ENCODE measurements around the gene TYW1B. TPM values are rescaled to one million over a fixed set of nuclear protein-coding genes. Genes with fewer than 3 reads are reported as not detected.
"Not testable (repeated sequence)": the region's sequence is repeated elsewhere in the genome, so short reads cannot be mapped to it uniquely, and the experiment has no call there.

The TYW1B gene
- total RNA-seq, 2 donors from 2014 or later = 2.1 to 2.8 TPM

DNA sequence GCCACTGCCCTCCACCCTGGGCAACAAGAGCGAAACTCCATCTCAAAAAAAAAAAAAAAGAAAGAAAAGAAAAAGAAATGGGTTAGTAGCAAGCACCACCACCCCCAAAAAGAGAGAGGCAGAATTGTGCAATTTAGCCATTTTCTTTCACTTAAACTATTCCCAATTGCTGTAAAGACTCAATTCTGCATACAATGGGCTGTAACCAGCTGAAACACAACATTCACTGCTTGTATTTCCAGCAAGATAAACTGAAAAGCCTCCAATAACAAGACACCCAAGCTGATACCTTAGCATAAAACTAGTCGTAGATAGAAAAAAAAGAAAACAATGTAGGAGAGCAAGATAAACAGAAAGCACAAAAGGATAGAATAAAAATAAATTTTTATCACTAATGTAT, 84.2 kb downstream of the TYW1B start:
- not testable (repeated sequence) for DNase-seq (ENCODE audit: low spot score in 2 of 2); ATAC-seq; H3K27ac Mint-ChIP-seq
- peaks cover 7 to 14% of the 10 kb centered on the region in 2 donors for H3K9me3 Mint-ChIP-seq
- peaks cover 20 to 37% of the 10 kb centered on the region in 2 donors for H3K36me3 Mint-ChIP-seq

DNA sequence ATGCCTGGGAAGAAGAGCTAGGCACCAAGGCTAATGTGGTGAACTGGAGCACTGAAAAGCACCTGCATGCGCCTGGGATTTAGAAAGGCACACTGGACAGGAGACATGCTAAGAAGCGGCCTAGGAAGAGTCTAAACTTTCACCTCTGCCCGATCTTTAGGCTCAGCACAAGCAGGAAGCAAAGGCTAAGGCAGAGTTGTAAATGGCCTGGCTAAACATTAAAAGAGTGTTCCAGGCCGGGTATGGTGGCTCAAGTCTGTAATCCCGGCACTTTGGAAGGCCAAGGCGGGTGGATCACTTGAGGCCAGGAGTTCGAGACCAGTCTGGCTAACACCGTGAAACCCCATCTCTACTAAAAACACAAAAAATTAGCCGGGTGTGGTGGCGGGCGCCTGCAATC, 88.3 kb downstream of the TYW1B start:
- H3K27ac Mint-ChIP-seq; DNase-seq (ENCODE audit: low spot score in 2 of 2); ATAC-seq: not testable (repeated sequence)
- H3K9me3 Mint-ChIP-seq = peaks cover 7 to 24% of the 10 kb centered on the region in 2 donors
- H3K36me3 Mint-ChIP-seq = peaks cover 38 to 60% of the 10 kb centered on the region in 2 donors

DNA sequence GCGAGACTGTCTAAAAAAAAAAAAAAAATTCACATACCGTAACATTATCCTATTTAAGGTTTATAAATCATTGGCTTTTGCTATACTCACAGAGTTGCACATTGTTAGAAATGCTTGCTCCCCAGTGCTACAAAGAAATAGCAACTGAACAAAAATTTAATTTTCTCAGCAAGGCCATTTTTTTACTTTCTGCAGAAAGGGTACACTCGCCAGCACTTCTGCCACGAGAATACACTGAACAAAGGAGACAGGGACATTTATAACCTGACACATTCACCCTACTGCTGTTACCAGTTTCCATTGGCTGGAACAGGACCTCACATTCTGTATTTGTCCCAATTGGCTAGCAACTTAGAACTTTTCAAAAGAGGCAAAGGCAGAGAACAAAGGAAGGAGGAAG, 92.1 kb downstream of the TYW1B start:
- ATAC-seq; DNase-seq (ENCODE audit: low spot score in 2 of 2); H3K27ac Mint-ChIP-seq: not testable (repeated sequence)
- peaks cover 14 to 35% of the 10 kb centered on the region in 2 donors for H3K9me3 Mint-ChIP-seq
- peaks cover 51 to 58% of the 10 kb centered on the region in 2 donors for H3K36me3 Mint-ChIP-seq

DNA sequence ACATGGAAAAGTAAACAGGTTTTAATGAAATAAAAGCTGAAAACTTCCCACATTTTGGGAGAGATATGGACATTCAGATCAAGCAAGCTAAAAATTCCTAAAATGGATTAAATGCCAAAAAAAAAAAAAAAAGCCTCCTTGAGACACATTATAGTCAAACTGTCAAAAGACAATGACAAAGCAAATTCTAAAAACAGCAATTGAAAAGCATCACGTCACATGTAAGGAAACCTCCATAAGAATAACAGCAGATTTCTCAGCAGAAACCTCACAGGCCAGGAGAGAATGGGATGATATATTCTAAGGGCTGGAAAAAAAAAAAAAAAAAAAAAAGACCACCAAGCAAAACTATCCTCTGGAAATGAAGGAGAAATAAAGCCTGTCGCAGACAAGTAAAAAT, 97.2 kb downstream of the TYW1B start:
- not testable (repeated sequence) for H3K27ac Mint-ChIP-seq; ATAC-seq; DNase-seq (ENCODE audit: low spot score in 2 of 2)
- Mint-ChIP-seq H3K36me3 (peaks cover 55 to 62% of the 10 kb centered on the region in 2 donors), H3K9me3 (peaks cover 17 to 33% of the 10 kb centered on the region in 2 donors)

DNA sequence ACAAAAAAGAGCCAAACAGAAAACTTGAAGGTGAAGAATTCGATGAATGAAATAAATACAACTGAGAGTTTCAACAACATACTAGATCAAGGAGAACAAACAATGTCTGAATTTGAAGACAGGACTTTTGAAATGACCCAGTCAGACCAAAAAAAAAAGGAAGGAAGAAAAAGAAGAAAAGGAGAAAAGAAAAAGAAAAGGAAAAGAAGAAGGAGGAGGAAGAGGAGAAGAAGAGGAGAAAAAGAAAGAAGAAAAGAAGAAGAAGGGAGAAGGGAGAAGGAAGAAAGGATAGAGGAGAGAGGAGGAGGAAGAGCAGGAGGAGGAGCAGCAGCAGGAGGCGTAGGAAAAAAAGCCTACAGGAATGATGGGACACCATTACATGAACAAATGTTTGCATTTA, 97.6 kb downstream of the TYW1B start:
- not testable (repeated sequence) for DNase-seq (ENCODE audit: low spot score in 2 of 2); ATAC-seq
- H3K9me3 Mint-ChIP-seq = peaks cover 17 to 33% of the 10 kb centered on the region in 2 donors
- H3K36me3 Mint-ChIP-seq = peaks cover 55 to 64% of the 10 kb centered on the region in 2 donors
- peak overlapping the region in 1 of 2 donors; percentile 40 for H3K27ac Mint-ChIP-seq

DNA sequence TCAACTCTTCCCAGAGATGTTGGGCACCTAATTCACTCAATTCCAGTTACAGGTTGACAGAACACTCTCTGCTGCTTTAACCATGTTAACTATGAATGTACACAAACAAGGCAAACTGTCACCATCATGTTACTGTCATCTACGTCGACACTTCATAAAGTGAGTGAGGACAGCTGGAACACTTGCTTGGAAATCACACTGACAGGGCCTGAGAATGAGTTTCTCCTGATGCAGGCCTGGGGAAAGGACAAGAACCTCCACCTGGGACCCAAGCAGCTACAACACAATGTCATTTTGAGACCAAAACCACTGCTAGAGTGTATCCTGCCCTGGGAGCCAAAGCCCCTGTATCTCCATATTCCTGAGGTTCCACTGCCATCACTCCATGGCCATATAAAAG, 98.9 kb downstream of the TYW1B start:
- not testable (repeated sequence) for ATAC-seq; DNase-seq (ENCODE audit: low spot score in 2 of 2); H3K27ac Mint-ChIP-seq
- H3K9me3 Mint-ChIP-seq = peaks cover 14 to 28% of the 10 kb centered on the region in 2 donors
- H3K36me3 Mint-ChIP-seq = peaks cover 43 to 53% of the 10 kb centered on the region in 2 donors

DNA sequence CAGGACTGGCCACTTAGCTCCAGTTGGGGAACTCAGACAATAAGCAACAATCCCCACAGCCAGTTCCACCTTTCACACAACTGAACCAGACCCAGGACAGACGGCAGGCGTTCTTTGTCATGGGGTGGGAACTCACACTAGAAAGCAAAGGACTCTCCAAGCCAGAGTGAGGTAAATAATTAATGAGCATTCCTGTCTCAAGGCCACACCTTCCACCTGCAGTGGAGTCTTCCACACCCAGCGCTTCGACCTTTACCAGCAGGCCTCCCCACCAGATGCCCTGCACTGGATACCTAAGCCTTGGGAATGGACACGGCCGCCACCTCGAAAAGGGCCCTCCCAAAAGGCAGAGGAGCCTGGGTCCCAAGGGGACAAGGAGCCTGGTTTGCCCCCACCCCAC, 105.3 kb downstream of the TYW1B start:
- not testable (repeated sequence) for H3K27ac Mint-ChIP-seq; ATAC-seq; DNase-seq (ENCODE audit: low spot score in 2 of 2); H3K9me3 Mint-ChIP-seq
- peaks cover 15 to 21% of the 10 kb centered on the region in 2 donors for H3K36me3 Mint-ChIP-seq

DNA sequence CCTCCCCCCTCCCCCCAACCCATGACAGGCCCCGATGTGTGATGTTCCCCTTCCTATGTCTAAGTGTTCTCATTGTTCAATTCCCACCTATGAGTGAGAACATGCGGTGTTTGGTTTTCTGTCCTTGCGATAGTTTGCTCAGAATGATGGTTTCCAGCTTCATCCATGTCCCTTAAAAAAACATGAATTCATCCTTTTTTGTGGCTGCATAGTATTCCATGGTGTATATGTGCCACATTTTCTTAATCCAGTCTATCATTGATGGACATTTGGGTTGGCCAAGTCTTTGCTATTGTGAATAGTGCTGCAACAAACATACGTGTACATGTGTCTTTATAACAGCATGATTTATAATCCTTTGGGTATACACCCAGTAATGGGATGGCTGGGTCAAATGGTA, 107.1 kb downstream of the TYW1B start:
- H3K9me3 Mint-ChIP-seq; ATAC-seq; DNase-seq (ENCODE audit: low spot score in 2 of 2): not testable (repeated sequence)

DNA sequence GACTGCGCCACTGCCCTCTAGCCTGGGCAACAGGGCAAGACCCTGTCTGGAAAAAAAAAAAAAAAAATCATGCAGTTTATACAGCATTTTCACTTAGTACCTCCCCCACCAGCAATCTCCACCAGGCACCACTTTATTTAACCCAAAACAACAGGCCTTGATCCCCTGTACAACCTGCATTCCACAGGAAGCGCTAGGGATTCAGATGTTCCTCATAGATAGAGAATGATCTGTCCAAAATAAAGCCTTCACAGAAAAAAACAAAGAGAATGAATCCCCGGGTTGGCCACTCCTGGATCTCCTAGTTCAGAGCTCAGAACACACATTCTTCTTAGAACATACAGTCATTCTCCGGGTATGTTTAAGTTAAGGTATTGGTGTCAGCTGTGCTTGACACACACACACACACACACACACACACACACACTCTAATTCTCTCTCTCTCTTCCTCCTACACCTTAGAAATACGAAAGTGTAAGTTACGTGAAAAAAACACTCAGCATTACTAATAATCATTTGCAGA, 110.7 kb downstream of the TYW1B start:
- H3K9me3 Mint-ChIP-seq; ATAC-seq; H3K27ac Mint-ChIP-seq; DNase-seq (ENCODE audit: low spot score in 2 of 2): not testable (repeated sequence)
- H3K36me3 Mint-ChIP-seq = peaks cover 15 to 21% of the 10 kb centered on the region in 2 donors

More for the DNA sequence above, 107.1 kb downstream of the TYW1B start:
- not testable (repeated sequence) for H3K27ac Mint-ChIP-seq
- peaks cover 13 to 15% of the 10 kb centered on the region in 2 donors for H3K36me3 Mint-ChIP-seq

DNA sequence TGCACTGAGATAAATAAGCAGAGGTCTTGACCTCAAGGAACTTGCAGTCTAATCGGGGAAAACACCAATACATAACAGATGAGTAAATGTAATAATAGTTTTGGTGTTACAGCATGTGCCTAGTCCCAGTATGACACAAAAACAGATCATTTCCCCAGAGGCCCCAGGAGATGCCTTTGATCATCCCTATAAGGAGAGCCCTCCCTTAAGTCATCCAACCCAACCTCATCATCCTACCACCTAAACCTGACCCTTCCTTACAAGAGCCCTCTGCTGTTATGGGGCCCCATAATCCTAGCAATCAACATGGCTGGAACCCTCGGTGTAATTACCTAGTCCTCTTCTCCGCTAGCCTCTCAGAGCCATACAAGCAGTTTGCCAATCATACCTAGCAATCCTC, 116.1 kb downstream of the TYW1B start:
- peaks cover 30 to 46% of the 10 kb centered on the region in 2 donors for H3K36me3 Mint-ChIP-seq
- ATAC-seq = peak; percentile 61 to 86

DNA sequence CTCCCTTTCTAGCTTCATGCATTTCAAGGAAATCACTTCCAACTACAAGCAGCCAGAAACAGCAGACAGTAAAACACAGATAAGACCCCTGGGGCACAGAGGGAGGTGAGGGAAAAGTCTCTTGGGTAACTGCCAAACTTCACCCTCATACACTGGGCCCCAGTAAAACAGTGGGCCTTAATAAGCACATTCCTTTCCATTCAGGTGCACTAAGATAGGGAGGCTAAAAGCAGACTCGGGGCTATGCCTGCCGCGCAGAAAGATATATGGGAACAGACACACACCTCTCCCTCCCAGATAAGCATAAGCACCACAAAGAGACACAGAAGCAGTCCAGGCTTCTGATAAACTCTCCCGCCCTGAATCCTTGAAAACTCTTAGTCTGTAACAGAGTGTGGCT, 117.0 kb downstream of the TYW1B start:
- no peak for ATAC-seq

More for the DNA sequence above, 116.1 kb downstream of the TYW1B start:
- DNase-seq (ENCODE audit: low spot score in 2 of 2); H3K27ac Mint-ChIP-seq: not testable (repeated sequence)
- H3K9me3 Mint-ChIP-seq = peaks cover 3 to 11% of the 10 kb centered on the region in 2 donors

DNA sequence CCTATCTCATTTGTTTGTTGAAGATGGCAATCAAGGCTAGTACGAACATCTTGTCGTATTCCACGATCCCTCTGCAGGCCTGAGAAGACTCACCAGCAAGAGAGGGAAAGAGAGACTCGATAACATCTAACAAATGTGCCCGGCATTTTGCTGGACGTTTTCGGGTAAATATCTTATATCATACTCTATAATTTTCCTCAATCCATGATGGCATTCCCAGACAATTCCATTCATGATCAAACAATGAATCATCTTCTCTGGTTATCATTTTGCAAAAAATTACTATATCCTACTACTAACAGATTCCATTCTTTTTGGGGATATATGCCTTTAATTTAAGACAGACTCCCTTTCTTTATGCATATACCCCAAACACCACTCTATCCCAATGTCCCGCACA, 118.1 kb downstream of the TYW1B start:
- H3K27ac Mint-ChIP-seq = no peak overlapping the region
- ATAC-seq = no peak
- H3K36me3 Mint-ChIP-seq = peaks cover 30 to 46% of the 10 kb centered on the region in 2 donors
- H3K9me3 Mint-ChIP-seq = peaks cover 3 to 11% of the 10 kb centered on the region in 2 donors
- no peak for DNase-seq (ENCODE audit: low spot score in 2 of 2)

More for the DNA sequence above, 117.0 kb downstream of the TYW1B start:
- Mint-ChIP-seq H3K36me3 (peaks cover 30 to 46% of the 10 kb centered on the region in 2 donors), H3K9me3 (peaks cover 3 to 11% of the 10 kb centered on the region in 2 donors), H3K27ac (no peak overlapping the region)
- DNase-seq (ENCODE audit: low spot score in 2 of 2) = no peak

DNA sequence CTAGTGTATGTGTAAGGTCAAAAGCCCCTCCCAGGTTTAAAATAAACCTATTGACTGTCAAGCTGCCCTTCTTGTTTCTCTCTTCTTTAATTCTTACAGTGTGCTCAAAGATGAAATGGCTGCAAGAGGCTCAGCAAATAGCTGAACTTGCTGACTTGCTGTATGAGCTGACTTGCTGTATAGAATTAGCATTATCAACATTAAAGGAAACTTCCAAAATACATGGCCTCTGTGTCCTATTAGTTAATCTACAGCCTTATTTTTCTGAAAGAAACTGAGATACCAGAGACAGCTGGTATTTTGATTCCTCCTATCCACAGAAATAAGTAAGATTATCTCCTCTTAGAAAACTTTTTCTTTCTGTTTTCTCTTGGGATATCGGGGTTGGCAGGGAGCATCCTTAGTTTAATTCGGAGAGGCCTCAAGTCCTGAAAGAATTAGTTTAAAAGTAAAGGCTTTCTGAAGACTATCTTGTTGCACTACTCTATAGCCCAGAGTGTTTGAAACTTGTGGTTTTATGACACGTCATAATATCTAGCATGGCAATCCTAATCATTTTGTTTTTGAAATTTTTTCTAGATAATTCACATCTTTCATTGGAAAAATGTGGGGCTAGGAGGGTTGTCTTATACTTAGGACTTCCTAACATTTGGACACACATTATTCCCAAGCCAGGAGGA, 119.5 kb downstream of the TYW1B start:
- H3K27ac Mint-ChIP-seq; ATAC-seq; DNase-seq (ENCODE audit: low spot score in 2 of 2): not testable (repeated sequence)
- Mint-ChIP-seq H3K9me3 (peaks cover 3 to 11% of the 10 kb centered on the region in 2 donors), H3K36me3 (peaks cover 30 to 46% of the 10 kb centered on the region in 2 donors)

DNA sequence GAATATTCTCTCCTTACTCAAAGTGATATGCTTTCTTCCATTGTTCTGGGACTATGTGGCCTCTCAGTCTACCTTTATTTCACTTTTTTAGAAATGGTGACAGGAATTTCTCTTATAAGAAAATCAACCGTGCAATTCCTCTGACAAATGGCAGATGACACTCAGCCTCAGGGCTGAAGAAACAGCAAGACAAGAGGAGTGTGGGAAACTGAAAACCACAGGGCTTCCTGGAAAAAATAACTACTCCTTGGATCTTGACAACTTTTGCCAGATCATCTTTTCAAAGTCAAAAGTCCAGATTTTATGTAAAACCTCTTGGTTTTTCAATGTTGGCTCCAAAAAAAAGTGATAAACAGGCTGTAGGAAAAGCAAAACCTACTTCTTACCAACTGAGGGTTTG, 121.5 kb downstream of the TYW1B start:
- no peak for ATAC-seq
- H3K36me3 Mint-ChIP-seq = peaks cover 24 to 41% of the 10 kb centered on the region in 2 donors

DNA sequence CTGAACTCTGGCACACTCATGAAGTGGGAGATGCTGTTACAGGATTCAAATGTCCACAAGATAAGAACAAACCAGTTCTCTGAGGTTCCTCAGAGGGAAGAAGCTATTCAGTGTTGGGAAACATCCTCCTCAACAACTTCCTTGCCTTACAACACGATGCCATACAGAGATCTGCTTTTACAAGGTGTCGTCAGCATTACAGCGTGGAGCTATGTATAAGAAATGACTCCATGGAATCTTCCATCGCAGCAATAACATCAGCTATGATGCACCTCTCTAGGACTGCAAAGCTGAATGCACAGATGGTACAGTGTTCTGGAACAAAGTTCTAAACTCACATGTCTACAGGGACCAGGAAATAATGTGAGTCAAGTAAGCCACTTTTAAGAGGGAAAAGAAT, 122.3 kb downstream of the TYW1B start:
- Mint-ChIP-seq H3K9me3 (peaks cover 3 to 11% of the 10 kb centered on the region in 2 donors), H3K36me3 (peaks cover 21 to 38% of the 10 kb centered on the region in 2 donors)
- DNase-seq (ENCODE audit: low spot score in 2 of 2); ATAC-seq; H3K27ac Mint-ChIP-seq: not testable (repeated sequence)

More for the DNA sequence above, 121.5 kb downstream of the TYW1B start:
- peaks cover 3 to 11% of the 10 kb centered on the region in 2 donors for H3K9me3 Mint-ChIP-seq
- DNase-seq (ENCODE audit: low spot score in 2 of 2) = no peak
- no peak overlapping the region for H3K27ac Mint-ChIP-seq

DNA sequence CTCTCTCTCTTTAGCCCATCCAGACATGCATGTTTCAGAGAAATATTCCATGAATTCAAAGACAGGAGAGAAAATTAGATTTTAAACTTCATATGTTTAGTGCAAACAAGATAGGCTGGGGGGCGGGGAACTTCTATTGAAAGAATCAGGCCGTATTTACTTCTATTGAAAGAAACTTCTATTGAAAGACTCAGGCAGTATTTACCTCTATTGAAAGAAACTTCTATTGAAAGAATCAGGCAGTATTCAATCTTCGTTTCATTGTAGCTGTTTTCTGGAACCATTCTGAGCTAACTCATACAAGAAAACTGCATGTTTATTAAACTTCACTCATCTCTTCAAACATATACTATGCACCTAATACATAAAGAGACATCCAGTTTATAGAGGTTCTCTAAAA, 123.1 kb downstream of the TYW1B start:
- Mint-ChIP-seq H3K27ac (no peak overlapping the region), H3K36me3 (peaks cover 15 to 30% of the 10 kb centered on the region in 2 donors), H3K9me3 (peaks cover 3 to 9% of the 10 kb centered on the region in 2 donors)
- DNase-seq (ENCODE audit: low spot score in 2 of 2) (no peak), ATAC-seq (no peak)

DNA sequence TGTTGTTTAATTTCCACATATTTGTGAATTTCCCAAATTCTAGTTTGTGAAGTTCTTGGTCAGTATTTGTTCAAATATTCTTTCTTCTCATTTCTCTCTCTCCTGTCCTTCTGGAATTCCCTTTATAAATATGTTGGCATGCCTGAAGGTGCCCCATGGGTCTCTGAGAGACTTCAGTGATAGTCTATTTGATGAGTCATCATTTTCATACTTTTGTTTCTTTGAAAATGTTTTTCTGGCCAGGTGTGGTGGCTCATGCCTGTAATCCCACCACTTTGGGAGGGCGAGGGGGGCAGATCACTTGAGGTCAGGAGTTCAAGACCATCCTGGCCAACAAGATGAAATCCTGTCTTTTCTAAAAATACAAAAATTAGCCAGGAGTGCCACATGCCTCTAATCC, 127.5 kb downstream of the TYW1B start:
- not testable (repeated sequence) for DNase-seq (ENCODE audit: low spot score in 2 of 2); H3K36me3 Mint-ChIP-seq; ATAC-seq; H3K9me3 Mint-ChIP-seq; H3K27ac Mint-ChIP-seq

Data from activated naive CD4-positive, alpha-beta T cell treated with anti-CD3 and anti-CD28 coated beads, Interleukin-2, amount 50 U/mL, for 72 hours (primary cell).